Measurements from ENCODE around the gene ALPL.

DNA sequence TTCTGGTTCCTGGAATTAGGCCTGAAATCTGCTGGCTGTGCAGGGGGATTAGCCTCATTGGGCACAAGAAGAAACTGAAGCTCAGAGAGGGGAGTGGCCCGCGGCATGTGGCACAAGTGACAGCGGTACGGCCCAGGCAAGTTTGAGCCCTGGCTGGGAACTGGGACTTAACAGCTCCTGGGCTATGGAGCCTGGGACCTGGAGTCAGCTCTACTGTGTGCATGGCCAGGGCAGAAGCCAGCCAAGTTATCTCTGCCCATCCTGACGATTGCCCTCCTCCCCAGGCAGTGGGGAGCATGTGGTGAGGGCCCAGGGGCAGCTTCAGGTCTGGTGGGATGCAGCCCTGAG, 61.3 kb downstream of the ALPL start:
- TF ChIP-seq POLR2AphosphoS2 (IDR thresholded peaks at IDR 0.05; ENCODE audit: low read depth, low read length): no peak
- TF ChIP-seq, protein P1, sequence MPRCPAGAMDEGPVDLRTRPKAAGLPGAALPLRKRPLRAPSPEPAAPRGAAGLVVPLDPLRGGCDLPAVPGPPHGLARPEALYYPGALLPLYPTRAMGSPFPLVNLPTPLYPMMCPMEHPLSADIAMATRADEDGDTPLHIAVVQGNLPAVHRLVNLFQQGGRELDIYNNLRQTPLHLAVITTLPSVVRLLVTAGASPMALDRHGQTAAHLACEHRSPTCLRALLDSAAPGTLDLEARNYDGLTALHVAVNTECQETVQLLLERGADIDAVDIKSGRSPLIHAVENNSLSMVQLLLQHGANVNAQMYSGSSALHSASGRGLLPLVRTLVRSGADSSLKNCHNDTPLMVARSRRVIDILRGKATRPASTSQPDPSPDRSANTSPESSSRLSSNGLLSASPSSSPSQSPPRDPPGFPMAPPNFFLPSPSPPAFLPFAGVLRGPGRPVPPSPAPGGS (IDR thresholded peaks at IDR 0.05; ENCODE audit: borderline replicate concordance, insufficient read depth, low read depth, low read length, poor library complexity, severe bottlenecking): no peak
- TF ChIP-seq SREBF1 (IDR thresholded peaks at IDR 0.05; ENCODE audit: low read length): no peak
- TF ChIP-seq POLR2A (IDR thresholded peaks at IDR 0.05; ENCODE audit: low read depth, low read length): no peak
- TF ChIP-seq CREB1 (IDR thresholded peaks at IDR 0.05; ENCODE audit: low read depth): no peak
- TF ChIP-seq, protein P2, sequence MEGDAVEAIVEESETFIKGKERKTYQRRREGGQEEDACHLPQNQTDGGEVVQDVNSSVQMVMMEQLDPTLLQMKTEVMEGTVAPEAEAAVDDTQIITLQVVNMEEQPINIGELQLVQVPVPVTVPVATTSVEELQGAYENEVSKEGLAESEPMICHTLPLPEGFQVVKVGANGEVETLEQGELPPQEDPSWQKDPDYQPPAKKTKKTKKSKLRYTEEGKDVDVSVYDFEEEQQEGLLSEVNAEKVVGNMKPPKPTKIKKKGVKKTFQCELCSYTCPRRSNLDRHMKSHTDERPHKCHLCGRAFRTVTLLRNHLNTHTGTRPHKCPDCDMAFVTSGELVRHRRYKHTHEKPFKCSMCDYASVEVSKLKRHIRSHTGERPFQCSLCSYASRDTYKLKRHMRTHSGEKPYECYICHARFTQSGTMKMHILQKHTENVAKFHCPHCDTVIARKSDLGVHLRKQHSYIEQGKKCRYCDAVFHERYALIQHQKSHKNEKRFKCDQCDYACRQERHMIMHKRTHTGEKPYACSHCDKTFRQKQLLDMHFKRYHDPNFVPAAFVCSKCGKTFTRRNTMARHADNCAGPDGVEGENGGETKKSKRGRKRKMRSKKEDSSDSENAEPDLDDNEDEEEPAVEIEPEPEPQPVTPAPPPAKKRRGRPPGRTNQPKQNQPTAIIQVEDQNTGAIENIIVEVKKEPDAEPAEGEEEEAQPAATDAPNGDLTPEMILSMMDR (IDR thresholded peaks at IDR 0.05 in 2 of 3, conservative IDR thresholded peaks at IDR 0.05 in 1 of 3; ENCODE audit: control insufficient read depth in 2 of 3, extremely low read depth in 1 of 3, insufficient read depth in 1 of 3, low read depth in 3 of 3, low read length in 3 of 3): no peak
- no peak for TF ChIP-seq PAX8 (IDR thresholded peaks at IDR 0.05)
- no peak for TF ChIP-seq BACH1 (IDR thresholded peaks at IDR 0.05; ENCODE audit: borderline replicate concordance)

All from GM12878 (cell line).